ENCODE results near the gene ARFGEF3. TPM values are rescaled to one million over a fixed set of nuclear protein-coding genes. Genes with fewer than 3 reads are reported as not detected.

Gene ARFGEF3
- total RNA-seq, 6 experiments from 2014 or later, result 0.06 to 0.19 (median 0.08) TPM

GRCh38 chr6:138237463-138237862, 75.7 kb downstream of the ARFGEF3 start:
- no peak for TF ChIP-seq CTCF (IDR thresholded peaks at IDR 0.05)
- peaks cover 9% of the 10 kb centered on the region for H3K4me1 Mint-ChIP-seq (ENCODE audit: low read depth)
- no peaks in the 10 kb centered on the region for H3K36me3 Mint-ChIP-seq (ENCODE audit: low read depth)
- no peak overlapping the region for H3K4me3 Mint-ChIP-seq
- H3K27me3 Mint-ChIP-seq (ENCODE audit: insufficient read depth), result no peaks in the 10 kb centered on the region; the same call in 1 of the 2 replicates
- H3K9me3 Mint-ChIP-seq, result no peaks in the 10 kb centered on the region
- DNase-seq, result no peak
- H3K27ac Mint-ChIP-seq, result no peak overlapping the region

GRCh38 chr6:138238368-138238767, 76.6 kb downstream of the ARFGEF3 start:
- Mint-ChIP-seq H3K4me1 (ENCODE audit: low read depth) (peaks cover 9% of the 10 kb centered on the region), H3K9me3 (no peaks in the 10 kb centered on the region), H3K4me3 (no peak overlapping the region), H3K27me3 (ENCODE audit: insufficient read depth) (no peaks in the 10 kb centered on the region; the same call in 1 of the 2 replicates), H3K36me3 (ENCODE audit: low read depth) (no peaks in the 10 kb centered on the region), H3K27ac (no peak overlapping the region)
- TF ChIP-seq CTCF (IDR thresholded peaks at IDR 0.05), result no peak
- DNase-seq, result no peak

GRCh38 chr6:138239774-138240173, 78.0 kb downstream of the ARFGEF3 start:
- peaks cover 9% of the 10 kb centered on the region for H3K4me1 Mint-ChIP-seq (ENCODE audit: low read depth)

GRCh38 chr6:138240476-138241245, 78.9 kb downstream of the ARFGEF3 start:
- Mint-ChIP-seq H3K27me3 (ENCODE audit: insufficient read depth) (no peaks in the 10 kb centered on the region; the same call in none of the 2 replicates), H3K36me3 (ENCODE audit: low read depth) (no peaks in the 10 kb centered on the region), H3K9me3 (no peaks in the 10 kb centered on the region), H3K4me3 (no peak overlapping the region), H3K27ac (no peak overlapping the region), H3K4me1 (ENCODE audit: low read depth) (peaks cover 9% of the 10 kb centered on the region)
- TF ChIP-seq CTCF (IDR thresholded peaks at IDR 0.05), result no peak
- peak; percentile 19 for DNase-seq

More at GRCh38 chr6:138239774-138240173, 78.0 kb downstream of the ARFGEF3 start:
- Mint-ChIP-seq H3K36me3 (ENCODE audit: low read depth) (no peaks in the 10 kb centered on the region), H3K9me3 (no peaks in the 10 kb centered on the region), H3K27me3 (ENCODE audit: insufficient read depth) (no peaks in the 10 kb centered on the region; the same call in none of the 2 replicates), H3K27ac (no peak overlapping the region), H3K4me3 (no peak overlapping the region)
- no peak for TF ChIP-seq CTCF (IDR thresholded peaks at IDR 0.05)
- no peak for DNase-seq

GRCh38 chr6:138241381-138241780, 79.6 kb downstream of the ARFGEF3 start:
- DNase-seq, result no peak
- Mint-ChIP-seq H3K4me3 (no peak overlapping the region), H3K4me1 (ENCODE audit: low read depth) (peaks cover 9% of the 10 kb centered on the region), H3K36me3 (ENCODE audit: low read depth) (no peaks in the 10 kb centered on the region), H3K27me3 (ENCODE audit: insufficient read depth) (no peaks in the 10 kb centered on the region; the same call in none of the 2 replicates), H3K27ac (no peak overlapping the region), H3K9me3 (no peaks in the 10 kb centered on the region)
- TF ChIP-seq CTCF (IDR thresholded peaks at IDR 0.05), result no peak
